HG03025 (cell line): ENCODE data around the gene DACH1.

ENCODE experiments used
- ATAC-seq: cut with Tn5 transposase; IDR thresholded peaks from one replicate; pipeline ENCODE4 v1.9.1; 2021; ENCODE audit warnings: mild to moderate bottlenecking, moderate library complexity; ENCODE audit not compliant: unreplicated experiment, low FRiP score

The DACH1 gene

DNA sequence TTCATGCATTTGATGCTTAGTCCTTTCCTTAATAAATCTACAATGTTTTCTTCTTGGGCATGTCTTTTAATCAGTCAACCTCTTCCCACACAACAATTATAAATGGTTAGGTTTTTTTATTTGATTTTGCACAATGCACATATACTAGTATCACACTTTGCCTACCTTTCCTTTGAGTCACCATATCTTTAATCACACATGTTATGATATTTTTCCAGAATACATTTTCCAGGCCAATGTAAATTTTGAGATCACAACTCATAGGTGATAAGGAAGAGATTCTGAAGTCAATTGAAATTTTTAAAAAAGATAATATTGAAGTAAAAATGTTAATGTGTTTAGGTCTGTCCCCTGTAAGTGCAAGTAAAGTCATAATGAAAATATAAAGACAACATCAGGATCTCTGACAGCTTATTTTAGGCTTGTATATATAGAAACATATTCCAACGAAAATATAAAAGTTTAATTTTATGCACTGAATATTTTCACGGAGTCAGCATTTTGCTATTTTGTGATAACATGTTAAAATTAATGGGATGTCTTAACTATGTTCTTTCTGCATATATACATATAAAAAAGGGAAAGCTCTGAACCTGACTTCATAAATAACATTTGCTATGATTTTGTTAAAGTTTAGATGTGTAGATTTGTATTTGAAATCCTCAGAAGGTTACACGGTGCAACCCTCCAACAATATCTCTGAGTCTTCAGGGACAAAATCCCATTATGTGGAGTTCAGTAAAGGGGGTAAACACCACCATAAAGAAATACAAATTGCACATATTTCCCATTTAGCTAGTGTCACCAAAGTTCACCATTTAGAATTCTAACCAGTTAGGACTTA lies 351.9 kb downstream of the DACH1 start:
- ATAC-seq = no peak

DNA sequence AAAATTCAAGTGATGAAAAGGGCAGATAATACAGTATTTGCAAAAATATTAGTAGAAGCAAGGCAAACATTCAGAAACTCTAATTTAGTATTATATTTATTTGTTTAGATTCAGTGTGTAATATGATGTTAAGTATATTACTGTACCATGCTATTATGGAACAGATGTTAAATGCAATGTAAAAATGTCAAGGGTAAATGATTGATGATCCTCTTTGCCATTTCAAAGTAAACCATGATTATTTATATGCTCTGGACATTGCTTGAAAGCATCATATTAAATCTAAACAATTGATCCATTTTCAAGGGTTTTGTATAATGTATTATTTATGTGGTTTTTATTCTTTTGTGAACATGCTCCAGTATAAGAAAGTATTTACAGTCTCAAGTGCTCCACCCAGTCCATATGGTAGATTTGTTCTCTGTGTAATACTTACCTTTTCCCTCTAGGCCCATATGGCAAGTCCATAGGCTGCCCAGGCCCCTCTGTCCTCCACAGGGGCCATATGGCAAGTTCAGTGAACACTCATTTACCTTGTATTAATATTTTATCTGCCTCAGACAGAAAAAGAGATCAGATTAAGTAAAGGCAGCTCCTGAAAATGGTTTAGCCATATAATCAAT lies 353.5 kb downstream of the DACH1 start:
- ATAC-seq = no peak

DNA sequence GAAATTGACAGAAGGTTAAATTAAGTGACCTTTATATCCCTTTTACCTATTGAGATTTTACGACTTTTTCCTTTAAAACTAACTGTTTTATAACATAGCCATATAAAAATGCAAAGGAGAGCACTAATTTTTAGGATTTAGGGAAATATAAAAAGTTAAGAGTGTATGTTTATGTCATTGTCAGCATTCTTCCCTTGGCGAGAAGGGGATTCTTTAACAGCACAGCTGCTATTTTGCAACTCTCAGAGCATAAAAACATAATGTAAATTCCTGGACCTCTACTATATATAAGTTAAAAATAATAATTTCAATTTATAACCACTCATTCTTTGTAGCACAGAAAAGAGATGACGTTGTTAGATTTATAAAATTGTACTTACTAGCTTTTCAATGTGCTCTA lies 363.2 kb downstream of the DACH1 start:
- ATAC-seq = no peak

- ATAC-seq = no peak
These were observed 367.0 kb downstream of the DACH1 start for GRCh38 chr13:71499944-71500514.

- no peak for ATAC-seq
These were observed 367.8 kb downstream of the DACH1 start for GRCh38 chr13:71499235-71499634.

DNA sequence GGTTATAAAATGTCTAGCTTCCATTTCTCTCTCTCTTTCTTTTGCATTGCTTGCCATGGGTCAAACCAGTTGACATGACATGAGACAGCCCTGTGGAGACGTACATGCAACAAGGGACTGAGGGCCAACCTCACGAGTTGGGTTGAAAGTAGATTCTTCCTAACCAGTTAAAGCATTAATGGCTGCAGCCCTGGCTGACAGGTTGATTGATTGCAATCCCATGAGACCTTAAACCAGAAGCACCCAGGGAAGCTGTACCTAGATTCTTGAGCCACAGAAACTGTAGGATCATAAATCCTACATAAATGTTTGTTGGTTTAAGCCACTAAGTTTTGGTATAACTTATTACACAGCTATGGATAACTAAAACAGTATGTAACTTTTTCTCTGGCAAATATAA lies 373.8 kb downstream of the DACH1 start:
- ATAC-seq = no peak

- no peak for ATAC-seq
These were observed 374.6 kb downstream of the DACH1 start for GRCh38 chr13:71492346-71492871.

- no peak for ATAC-seq
These were observed 376.0 kb downstream of the DACH1 start for GRCh38 chr13:71491010-71491409.

GRCh38 chr13:71489041-71489440 lies 378.0 kb downstream of the DACH1 start:
- no peak for ATAC-seq

DNA sequence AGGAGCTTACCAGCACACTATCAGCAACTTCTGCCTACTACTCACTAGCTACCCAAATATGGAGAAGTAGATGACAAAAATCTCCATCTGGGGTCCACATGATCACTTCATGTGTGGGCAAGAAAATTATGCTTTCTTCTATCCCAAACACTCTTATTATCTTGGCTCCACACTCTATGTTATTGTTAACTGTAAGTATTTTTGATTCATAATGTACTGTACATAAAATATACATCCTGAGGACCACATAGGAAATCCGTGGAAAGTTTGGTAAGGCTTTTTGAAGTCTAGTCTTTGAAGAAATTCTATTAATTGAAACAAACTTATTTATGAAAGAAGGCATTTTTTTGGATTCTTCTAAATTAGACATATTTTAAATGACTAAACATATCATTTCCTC lies 378.8 kb downstream of the DACH1 start:
- no peak for ATAC-seq

GRCh38 chr13:71485913-71486312 lies 381.1 kb downstream of the DACH1 start:
- no peak for ATAC-seq

DNA sequence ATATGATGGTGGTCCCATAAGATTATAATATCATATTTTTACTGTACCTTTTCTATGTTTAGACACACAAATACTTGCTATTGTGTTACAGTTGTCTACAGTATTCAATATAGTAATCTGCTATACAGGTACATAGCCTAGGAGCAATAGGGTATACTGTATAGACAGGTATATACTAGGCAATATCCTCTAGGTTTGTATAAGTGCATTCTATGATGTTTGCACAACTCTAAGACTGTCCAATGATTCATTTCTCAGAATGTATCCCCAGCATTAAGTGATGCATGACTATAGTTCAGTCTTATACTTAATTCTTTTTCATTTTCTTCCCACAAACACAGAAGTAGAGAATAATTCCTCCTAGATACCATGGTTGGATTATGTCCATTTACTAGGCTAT lies 383.3 kb downstream of the DACH1 start:
- no peak for ATAC-seq

DNA sequence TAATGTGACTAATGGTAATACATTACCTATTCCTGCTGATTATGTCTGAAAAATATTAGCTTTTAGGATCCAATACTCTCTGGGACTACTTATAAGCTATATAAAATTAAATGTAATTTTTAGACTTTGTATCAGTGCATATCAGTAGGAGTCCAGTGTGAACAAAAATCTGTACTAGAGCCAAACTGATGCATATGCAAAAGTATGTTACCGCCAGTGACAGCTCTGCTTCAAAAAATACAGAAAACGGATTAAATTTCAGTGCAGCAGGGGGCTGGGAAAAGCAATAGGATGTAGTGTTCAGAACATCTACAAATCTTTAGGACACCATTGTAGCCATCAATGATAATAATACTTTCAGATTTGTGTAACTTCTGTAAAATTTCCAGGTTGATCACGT lies 385.5 kb downstream of the DACH1 start:
- no peak for ATAC-seq

DNA sequence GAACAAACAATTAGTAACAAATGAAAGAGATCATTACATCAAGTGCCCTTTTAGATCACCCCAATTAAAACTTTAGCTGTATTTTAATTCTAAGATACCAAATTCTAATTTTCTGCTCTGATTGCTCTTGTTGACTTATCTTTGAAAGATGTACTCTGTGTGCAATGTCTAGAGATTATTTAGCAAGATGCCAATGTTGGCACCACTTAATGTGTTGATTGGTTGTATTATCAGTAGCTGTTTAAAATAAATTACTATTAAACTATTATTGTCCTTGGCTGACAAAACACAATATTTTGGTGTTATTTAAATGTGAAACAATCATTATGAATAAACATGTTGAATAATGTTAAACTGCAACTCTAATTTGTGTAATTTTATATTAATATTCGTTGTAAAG lies 386.0 kb downstream of the DACH1 start:
- no peak for ATAC-seq

GRCh38 chr13:71477735-71478134 lies 389.3 kb downstream of the DACH1 start:
- ATAC-seq = no peak

DNA sequence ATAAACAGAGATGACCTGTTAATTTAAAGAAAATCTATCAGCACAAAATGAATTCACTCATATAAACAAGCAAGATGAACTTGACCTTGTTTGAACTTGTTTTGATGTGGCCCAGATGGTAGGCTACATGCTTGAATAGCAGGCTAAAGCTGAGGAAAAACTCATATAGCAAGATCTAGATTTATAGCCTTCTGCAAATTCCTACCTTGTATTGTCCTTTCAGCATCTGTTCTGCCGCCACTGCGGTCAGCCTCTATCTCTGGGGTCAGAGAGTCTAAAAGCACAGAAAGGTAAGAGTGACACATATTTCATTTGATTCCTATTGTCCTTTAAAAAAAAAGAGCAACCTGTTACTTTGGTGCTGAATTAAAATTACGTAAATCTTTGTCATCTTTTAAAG lies 392.1 kb downstream of the DACH1 start:
- ATAC-seq = no peak

DNA sequence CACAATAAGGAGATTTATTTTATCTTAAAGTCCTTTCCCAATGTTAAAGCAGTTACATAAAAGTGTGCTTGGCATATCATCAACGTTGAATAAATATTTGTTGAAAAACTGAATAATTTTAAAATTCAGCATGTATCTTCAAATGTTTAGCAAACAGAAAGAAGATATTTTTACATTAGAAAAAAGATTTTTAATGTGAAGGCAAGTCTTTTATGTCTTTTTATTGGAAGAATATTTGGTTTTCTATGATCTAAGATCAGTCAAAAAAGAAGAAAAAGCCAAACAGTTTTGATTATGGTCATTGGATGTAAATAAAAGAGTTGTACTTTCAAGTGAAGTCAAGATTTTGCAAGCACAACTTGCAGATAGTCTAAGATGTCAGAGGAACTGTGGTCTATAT lies 397.4 kb downstream of the DACH1 start:
- ATAC-seq = no peak

GRCh38 chr13:71464686-71465085 lies 402.3 kb downstream of the DACH1 start:
- no peak for ATAC-seq

GRCh38 chr13:71461892-71462291 lies 405.1 kb downstream of the DACH1 start:
- no peak for ATAC-seq

DNA sequence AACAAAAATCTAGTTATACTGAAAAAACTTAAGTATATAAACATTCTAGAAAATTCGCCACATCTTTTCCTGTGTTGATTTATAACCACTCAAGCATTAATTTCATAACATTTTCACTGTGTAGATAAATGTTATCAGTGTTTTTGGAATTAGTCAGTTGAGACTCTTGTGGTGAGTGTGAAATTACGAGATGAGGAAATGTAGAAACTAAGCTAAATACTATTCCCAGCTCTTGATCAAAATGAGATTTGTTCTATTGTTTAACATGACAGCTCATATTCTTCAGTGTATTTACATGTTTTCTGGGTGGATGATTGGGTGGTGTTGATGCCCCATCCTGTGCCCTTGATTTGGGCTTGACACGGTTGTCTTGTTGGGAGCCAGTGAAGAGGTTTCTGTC lies 406.8 kb downstream of the DACH1 start:
- no peak for ATAC-seq

DNA sequence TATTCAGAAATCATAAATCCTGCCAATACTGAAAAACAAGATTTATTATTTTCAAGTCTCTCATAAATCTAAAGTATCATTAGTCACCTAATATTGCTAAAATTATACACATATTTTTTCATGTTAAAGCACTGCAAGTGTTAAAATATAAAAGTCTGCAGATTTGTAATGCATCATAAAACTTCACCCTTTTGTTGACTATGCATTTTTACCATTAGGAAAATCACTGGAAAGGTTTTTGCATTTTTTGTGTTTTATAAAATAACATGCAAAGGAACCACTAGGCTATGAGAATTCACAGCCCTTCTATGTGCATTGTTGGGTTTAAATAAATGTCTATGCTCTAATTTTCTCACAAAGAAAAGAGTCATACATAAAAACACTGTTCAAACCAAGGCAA lies 407.3 kb downstream of the DACH1 start:
- ATAC-seq = no peak

GRCh38 chr13:71457645-71458044 lies 409.4 kb downstream of the DACH1 start:
- ATAC-seq = no peak
